ENCODE measurements around the gene PLCB1.

- TF ChIP-seq, protein P1, sequence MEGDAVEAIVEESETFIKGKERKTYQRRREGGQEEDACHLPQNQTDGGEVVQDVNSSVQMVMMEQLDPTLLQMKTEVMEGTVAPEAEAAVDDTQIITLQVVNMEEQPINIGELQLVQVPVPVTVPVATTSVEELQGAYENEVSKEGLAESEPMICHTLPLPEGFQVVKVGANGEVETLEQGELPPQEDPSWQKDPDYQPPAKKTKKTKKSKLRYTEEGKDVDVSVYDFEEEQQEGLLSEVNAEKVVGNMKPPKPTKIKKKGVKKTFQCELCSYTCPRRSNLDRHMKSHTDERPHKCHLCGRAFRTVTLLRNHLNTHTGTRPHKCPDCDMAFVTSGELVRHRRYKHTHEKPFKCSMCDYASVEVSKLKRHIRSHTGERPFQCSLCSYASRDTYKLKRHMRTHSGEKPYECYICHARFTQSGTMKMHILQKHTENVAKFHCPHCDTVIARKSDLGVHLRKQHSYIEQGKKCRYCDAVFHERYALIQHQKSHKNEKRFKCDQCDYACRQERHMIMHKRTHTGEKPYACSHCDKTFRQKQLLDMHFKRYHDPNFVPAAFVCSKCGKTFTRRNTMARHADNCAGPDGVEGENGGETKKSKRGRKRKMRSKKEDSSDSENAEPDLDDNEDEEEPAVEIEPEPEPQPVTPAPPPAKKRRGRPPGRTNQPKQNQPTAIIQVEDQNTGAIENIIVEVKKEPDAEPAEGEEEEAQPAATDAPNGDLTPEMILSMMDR (IDR thresholded peaks at IDR 0.05), result no peak
- TF ChIP-seq POLR2A (IDR thresholded peaks at IDR 0.05), result no peak
These were observed 15.8 kb upstream of the PLCB1 start for GRCh38 chr20:8116067-8116811.

Data from Peyer's patch (tissue), 4 donors.